ENCODE results near the gene IL10RB. TPM values are rescaled to one million over a fixed set of nuclear protein-coding genes. Genes with fewer than 3 reads are reported as not detected.

The IL10RB gene
- total and polyA plus RNA-seq, 2 experiments from 2014 or later, result 2.2 to 2.5 TPM

GRCh38 chr21:33255404-33255803, 10.8 kb upstream of the IL10RB start:
- DNase-seq (ENCODE audit: low spot score) (no peak), ATAC-seq (no peak)
- Mint-ChIP-seq H3K4me3 (no peak overlapping the region), H3K36me3 (ENCODE audit: low read depth) (peaks cover 67% of the 10 kb centered on the region), H3K27ac (no peak overlapping the region), H3K27me3 (ENCODE audit: insufficient read depth, low read depth, poor library complexity) (peaks cover 5% of the 10 kb centered on the region), H3K9me3 (peaks cover 4% of the 10 kb centered on the region; the same call in 2 of the 3 replicates), H3K4me1 (peaks cover 6% of the 10 kb centered on the region; the same call in 2 of the 3 replicates)
- Histone ChIP-seq H3K4me3 (no peak overlapping the region), H3K79me2 (replicated peaks; ENCODE audit: insufficient read depth) (no peaks in the 10 kb centered on the region), H3K27ac (ENCODE audit: low read depth) (no peak overlapping the region), H3K36me3 (ENCODE audit: insufficient read depth) (no peaks in the 10 kb centered on the region; the same call in none of the 2 replicates), H4K20me1 (replicated peaks; ENCODE audit: insufficient read depth) (no peaks in the 10 kb centered on the region; the same call in 1 of the 2 replicates), H3K4me2 (no peak overlapping the region), H3F3A (replicated peaks; ENCODE audit: low read depth) (no peaks in the 10 kb centered on the region), H3K4me1 (ENCODE audit: insufficient read depth) (no peaks in the 10 kb centered on the region), H3K27me3 (ENCODE audit: insufficient read depth) (no peaks in the 10 kb centered on the region), H3K9me2 (ENCODE audit: insufficient read depth) (0 out of 2 replicates have a peak, but pooled peaks cover 3% of the 10 kb centered on the region), H2AFZ (no peak overlapping the region)
- no peak for TF ChIP-seq REST (IDR thresholded peaks at IDR 0.05; ENCODE audit: unreplicated experiment)
- no peak for TF ChIP-seq ZNF462 (CRISPR knock-in tag; IDR thresholded peaks at IDR 0.05)
- TF ChIP-seq JUNB (IDR thresholded peaks at IDR 0.05; ENCODE audit: unreplicated experiment), result no peak
- no peak for TF ChIP-seq ZNF331 (CRISPR knock-in tag; IDR thresholded peaks at IDR 0.05; ENCODE audit: low read depth)
- TF ChIP-seq EZH2 (IDR thresholded peaks at IDR 0.05; ENCODE audit: low read depth, unreplicated experiment), result no peak
- no peak for TF ChIP-seq POLR2AphosphoS5 (IDR thresholded peaks at IDR 0.05; ENCODE audit: low read depth)
- TF ChIP-seq ETS1 (IDR thresholded peaks at IDR 0.05), result no peak
- no peak for TF ChIP-seq ZNF114 (CRISPR knock-in tag; IDR thresholded peaks at IDR 0.05)
- no peak for TF ChIP-seq STAT1 (IDR thresholded peaks at IDR 0.05; ENCODE audit: unreplicated experiment)
- no peak for TF ChIP-seq NANOG (IDR thresholded peaks at IDR 0.05; ENCODE audit: borderline replicate concordance)
- no peak for TF ChIP-seq CREB1 (CRISPR knock-in tag; IDR thresholded peaks at IDR 0.05; ENCODE audit: low read depth)
- TF ChIP-seq EZH2phosphoT487 (IDR thresholded peaks at IDR 0.05; ENCODE audit: unreplicated experiment), result no peak
- TF ChIP-seq CTCF (conservative IDR thresholded peaks at IDR 0.05; ENCODE audit: low read depth in 2 of 2), result no peak
